HL-60 (cell line): ENCODE results near the gene SIN3B.
A peak's percentile ranks its signal among the peaks of the same experiment; 100 is the strongest.

Source experiments
- GABPA ChIP-seq: IDR thresholded peaks from 2 replicates; pipeline ENCODE4 v1.6.1; 2012; ENCODE audit warnings: low read depth
- POLR2AphosphoS5 ChIP-seq: IDR thresholded peaks from 2 replicates; pipeline ENCODE4 v1.6.1; 2012; ENCODE audit warnings: low read depth
- SPI1 ChIP-seq: IDR thresholded peaks from 2 replicates; pipeline ENCODE4 v1.6.1; 2012; ENCODE audit warnings: low read depth, mild to moderate bottlenecking, borderline replicate concordance
- TF ChIP-seq, protein P1 (sequence below): IDR thresholded peaks from one replicate; pipeline ENCODE4 v1.5.1; 2011; ENCODE audit warnings: low read length, control low read depth, inconsistent platforms; ENCODE audit not compliant: insufficient read depth
- TF ChIP-seq, protein P2 (sequence below): IDR thresholded peaks from 2 replicates; pipeline ENCODE4 v1.6.1; 2012; ENCODE audit warnings: low read depth; ENCODE audit not compliant: insufficient replicate concordance

DNA sequence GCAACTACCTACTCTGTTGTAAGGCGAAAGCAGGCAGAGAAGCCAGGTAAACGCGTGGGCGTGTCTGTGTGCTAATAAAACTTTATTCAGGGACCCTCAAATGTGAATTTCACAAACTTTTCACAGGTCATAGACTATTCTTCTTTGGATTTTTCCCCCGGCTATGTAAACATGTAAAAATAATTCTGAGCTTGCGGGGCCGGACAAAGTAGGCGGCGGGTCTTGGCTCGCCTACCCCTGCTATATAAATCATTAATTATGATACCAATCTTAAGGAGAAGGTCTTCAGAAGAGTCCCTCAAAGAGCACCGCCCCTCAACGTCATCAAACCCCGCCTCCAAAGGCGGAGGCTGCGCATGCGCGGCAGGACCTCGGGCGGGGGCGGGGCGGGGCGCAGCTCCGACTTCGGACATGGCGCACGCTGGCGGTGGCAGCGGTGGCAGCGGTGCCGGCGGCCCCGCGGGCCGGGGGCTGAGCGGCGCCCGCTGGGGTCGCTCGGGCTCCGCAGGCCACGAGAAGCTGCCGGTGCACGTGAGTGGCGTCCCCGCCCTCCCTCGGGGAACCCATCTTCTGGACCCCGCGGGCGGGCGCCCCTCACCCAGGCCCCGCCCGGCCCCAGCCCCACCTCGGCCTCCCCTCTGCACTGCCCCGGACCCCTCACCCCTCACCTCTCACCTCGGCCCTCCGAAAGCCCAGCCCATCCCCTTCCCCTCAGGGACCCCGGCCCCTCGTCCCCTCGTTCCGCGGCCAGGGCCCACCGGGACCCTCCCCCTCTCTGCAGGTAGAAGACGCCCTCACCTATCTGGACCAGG is at the start of gene SIN3B:
- TF ChIP-seq, protein P1, sequence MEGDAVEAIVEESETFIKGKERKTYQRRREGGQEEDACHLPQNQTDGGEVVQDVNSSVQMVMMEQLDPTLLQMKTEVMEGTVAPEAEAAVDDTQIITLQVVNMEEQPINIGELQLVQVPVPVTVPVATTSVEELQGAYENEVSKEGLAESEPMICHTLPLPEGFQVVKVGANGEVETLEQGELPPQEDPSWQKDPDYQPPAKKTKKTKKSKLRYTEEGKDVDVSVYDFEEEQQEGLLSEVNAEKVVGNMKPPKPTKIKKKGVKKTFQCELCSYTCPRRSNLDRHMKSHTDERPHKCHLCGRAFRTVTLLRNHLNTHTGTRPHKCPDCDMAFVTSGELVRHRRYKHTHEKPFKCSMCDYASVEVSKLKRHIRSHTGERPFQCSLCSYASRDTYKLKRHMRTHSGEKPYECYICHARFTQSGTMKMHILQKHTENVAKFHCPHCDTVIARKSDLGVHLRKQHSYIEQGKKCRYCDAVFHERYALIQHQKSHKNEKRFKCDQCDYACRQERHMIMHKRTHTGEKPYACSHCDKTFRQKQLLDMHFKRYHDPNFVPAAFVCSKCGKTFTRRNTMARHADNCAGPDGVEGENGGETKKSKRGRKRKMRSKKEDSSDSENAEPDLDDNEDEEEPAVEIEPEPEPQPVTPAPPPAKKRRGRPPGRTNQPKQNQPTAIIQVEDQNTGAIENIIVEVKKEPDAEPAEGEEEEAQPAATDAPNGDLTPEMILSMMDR: no peak
- TF ChIP-seq POLR2AphosphoS5 (peak; percentile 63; the same call in 1 of the 2 replicates), GABPA (no peak), SPI1 (no peak)
- TF ChIP-seq, protein P2, sequence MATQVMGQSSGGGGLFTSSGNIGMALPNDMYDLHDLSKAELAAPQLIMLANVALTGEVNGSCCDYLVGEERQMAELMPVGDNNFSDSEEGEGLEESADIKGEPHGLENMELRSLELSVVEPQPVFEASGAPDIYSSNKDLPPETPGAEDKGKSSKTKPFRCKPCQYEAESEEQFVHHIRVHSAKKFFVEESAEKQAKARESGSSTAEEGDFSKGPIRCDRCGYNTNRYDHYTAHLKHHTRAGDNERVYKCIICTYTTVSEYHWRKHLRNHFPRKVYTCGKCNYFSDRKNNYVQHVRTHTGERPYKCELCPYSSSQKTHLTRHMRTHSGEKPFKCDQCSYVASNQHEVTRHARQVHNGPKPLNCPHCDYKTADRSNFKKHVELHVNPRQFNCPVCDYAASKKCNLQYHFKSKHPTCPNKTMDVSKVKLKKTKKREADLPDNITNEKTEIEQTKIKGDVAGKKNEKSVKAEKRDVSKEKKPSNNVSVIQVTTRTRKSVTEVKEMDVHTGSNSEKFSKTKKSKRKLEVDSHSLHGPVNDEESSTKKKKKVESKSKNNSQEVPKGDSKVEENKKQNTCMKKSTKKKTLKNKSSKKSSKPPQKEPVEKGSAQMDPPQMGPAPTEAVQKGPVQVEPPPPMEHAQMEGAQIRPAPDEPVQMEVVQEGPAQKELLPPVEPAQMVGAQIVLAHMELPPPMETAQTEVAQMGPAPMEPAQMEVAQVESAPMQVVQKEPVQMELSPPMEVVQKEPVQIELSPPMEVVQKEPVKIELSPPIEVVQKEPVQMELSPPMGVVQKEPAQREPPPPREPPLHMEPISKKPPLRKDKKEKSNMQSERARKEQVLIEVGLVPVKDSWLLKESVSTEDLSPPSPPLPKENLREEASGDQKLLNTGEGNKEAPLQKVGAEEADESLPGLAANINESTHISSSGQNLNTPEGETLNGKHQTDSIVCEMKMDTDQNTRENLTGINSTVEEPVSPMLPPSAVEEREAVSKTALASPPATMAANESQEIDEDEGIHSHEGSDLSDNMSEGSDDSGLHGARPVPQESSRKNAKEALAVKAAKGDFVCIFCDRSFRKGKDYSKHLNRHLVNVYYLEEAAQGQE: no peak
